ENCODE data around the gene HNRNPA1.
"Not testable (repeated sequence)": the region's sequence is repeated elsewhere in the genome, so short reads cannot be mapped to it uniquely, and the experiment has no call there.

DNA sequence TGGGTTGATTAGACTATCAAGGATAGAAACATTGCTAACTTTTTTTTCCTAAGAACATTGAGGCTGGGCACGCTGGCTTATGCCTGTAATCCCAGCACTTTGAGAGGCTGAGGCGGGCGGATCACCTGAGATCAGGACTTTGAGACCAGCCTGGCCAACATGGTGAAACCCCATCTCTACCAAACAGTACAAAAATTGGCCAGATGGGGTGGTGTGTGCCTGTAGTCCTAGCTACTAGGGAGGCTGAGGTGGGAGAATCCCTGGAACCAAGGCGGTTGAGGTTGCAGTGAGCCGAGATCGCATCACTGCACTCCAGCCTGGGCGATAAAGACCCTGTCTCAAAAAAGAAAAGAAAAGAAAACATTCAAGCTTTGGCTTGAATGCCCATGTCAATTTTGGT is 31.8 kb downstream of the HNRNPA1 start:
- TF ChIP-seq, protein P1, sequence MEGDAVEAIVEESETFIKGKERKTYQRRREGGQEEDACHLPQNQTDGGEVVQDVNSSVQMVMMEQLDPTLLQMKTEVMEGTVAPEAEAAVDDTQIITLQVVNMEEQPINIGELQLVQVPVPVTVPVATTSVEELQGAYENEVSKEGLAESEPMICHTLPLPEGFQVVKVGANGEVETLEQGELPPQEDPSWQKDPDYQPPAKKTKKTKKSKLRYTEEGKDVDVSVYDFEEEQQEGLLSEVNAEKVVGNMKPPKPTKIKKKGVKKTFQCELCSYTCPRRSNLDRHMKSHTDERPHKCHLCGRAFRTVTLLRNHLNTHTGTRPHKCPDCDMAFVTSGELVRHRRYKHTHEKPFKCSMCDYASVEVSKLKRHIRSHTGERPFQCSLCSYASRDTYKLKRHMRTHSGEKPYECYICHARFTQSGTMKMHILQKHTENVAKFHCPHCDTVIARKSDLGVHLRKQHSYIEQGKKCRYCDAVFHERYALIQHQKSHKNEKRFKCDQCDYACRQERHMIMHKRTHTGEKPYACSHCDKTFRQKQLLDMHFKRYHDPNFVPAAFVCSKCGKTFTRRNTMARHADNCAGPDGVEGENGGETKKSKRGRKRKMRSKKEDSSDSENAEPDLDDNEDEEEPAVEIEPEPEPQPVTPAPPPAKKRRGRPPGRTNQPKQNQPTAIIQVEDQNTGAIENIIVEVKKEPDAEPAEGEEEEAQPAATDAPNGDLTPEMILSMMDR (IDR thresholded peaks at IDR 0.05), result not testable (repeated sequence)
- TF ChIP-seq POLR2A (IDR thresholded peaks at IDR 0.05), result not testable (repeated sequence)
